ENCODE measurements around the gene COL8A1.
A peak's percentile ranks its signal among the peaks of the same experiment; 100 is the strongest.

COL8A1 gene

DNA sequence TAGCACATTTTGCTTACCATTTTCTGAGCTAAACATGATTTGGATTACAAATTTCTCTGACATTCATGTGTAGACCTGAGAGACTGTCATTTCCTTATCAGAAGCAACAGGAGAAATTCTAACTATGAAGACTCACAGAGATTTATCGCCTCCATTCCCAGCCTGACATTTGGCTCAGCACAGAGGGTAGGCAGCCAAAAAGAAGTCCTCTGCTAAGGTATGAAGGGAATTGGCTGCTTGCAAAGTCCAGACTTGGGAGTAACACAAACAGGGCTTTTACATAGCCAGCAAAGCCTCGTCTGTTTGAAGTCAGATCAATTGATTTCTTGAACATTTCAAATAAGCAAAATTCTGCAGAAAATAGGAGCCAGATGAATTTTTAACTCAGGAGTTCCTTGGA is 122.2 kb downstream of the COL8A1 start:
- TF ChIP-seq, protein P1, sequence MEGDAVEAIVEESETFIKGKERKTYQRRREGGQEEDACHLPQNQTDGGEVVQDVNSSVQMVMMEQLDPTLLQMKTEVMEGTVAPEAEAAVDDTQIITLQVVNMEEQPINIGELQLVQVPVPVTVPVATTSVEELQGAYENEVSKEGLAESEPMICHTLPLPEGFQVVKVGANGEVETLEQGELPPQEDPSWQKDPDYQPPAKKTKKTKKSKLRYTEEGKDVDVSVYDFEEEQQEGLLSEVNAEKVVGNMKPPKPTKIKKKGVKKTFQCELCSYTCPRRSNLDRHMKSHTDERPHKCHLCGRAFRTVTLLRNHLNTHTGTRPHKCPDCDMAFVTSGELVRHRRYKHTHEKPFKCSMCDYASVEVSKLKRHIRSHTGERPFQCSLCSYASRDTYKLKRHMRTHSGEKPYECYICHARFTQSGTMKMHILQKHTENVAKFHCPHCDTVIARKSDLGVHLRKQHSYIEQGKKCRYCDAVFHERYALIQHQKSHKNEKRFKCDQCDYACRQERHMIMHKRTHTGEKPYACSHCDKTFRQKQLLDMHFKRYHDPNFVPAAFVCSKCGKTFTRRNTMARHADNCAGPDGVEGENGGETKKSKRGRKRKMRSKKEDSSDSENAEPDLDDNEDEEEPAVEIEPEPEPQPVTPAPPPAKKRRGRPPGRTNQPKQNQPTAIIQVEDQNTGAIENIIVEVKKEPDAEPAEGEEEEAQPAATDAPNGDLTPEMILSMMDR (conservative IDR thresholded peaks at IDR 0.05; ENCODE audit: control insufficient read depth, insufficient read depth, low read depth, low read length), result no peak
- no peak for DNase-seq (ENCODE audit: low read depth)
- H3K4me3 ChIP-seq (ENCODE audit: control insufficient read depth, low read depth, low read length), result no peak overlapping the region

DNA sequence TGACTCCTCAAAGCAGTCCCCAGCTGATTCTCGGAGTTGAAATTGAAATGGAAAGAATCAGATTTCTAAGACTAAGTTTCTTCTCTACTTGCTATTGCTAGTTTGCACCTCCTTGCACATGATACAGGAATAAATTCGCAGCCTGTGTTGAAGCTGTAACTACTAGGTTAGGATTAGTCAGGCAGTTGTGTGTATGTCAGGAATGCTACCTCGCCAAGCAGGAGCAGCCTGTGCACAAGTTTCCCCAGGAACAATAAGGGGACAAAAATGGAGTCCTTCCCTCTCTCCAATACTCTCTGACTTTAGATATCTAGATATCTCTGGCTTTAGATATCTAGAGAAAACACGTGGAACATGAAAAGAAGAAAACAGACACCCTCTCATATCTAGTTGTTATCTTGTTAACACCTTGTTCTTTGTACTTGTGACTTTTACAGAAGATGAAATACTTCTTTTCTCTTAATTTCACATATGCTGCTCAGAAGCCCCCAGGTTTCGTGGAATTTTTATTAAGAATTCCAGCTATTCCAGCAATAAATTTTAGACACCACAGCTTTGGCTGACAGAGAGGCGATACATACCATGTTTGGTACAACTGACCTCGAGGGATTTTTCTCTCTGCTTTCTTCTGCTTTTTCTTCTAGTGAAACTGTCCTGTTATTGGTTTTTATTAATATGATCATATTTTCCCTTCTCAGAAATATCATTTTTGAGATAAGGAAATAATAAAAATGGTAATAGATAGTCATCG is 123.2 kb downstream of the COL8A1 start:
- TF ChIP-seq, protein P1 (conservative IDR thresholded peaks at IDR 0.05; ENCODE audit: control insufficient read depth, insufficient read depth, low read depth, low read length), result no peak
- no peak overlapping the region for H3K4me3 ChIP-seq (ENCODE audit: control insufficient read depth, low read depth, low read length)
- DNase-seq (ENCODE audit: low read depth), result no peak

DNA sequence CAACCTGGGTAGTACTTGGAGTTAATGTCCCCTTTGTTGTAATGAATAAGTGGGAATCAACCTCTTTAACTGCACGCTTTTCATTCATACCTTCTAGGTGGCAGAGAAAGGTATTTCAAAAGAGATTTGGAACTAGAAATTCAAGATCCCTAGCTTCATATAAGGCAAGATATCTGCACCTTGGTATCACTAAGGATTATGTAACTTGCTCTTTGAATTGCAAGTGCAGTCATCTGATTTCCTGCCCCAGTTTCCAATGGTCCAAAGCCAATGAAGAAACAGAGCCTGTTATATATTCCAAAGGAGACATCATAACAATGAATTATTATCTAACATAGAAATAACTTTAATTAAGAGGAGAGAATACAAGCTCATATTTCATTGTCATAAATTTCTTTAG is 124.5 kb downstream of the COL8A1 start:
- TF ChIP-seq, protein P1 (conservative IDR thresholded peaks at IDR 0.05; ENCODE audit: control insufficient read depth, insufficient read depth, low read depth, low read length), result no peak
- DNase-seq (ENCODE audit: low read depth), result no peak
- H3K4me3 ChIP-seq (ENCODE audit: control insufficient read depth, low read depth, low read length), result no peak overlapping the region

DNA sequence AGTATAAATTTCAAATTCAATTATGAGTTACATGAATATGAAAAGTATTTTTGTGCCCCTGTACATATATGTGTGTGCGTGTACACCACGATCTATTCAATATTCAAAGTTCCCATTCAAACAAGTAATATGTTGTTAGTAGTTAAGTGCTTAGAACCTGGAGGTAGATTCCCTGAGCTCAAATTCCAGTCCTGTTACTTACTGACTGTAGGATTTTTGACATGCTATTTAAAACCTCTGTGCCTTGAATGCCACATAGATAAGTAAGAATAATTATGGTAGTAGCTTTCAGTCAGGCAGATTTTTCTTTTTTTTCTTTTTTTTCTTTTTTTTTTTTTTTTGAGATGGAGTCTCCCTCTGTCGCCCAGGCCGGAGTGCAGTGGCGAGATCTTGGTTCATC is 126.0 kb downstream of the COL8A1 start:
- DNase-seq (ENCODE audit: low read depth), result no peak
- H3K4me3 ChIP-seq (ENCODE audit: control insufficient read depth, low read depth, low read length), result no peak overlapping the region
- TF ChIP-seq, protein P1 (conservative IDR thresholded peaks at IDR 0.05; ENCODE audit: control insufficient read depth, insufficient read depth, low read depth, low read length), result no peak

DNA sequence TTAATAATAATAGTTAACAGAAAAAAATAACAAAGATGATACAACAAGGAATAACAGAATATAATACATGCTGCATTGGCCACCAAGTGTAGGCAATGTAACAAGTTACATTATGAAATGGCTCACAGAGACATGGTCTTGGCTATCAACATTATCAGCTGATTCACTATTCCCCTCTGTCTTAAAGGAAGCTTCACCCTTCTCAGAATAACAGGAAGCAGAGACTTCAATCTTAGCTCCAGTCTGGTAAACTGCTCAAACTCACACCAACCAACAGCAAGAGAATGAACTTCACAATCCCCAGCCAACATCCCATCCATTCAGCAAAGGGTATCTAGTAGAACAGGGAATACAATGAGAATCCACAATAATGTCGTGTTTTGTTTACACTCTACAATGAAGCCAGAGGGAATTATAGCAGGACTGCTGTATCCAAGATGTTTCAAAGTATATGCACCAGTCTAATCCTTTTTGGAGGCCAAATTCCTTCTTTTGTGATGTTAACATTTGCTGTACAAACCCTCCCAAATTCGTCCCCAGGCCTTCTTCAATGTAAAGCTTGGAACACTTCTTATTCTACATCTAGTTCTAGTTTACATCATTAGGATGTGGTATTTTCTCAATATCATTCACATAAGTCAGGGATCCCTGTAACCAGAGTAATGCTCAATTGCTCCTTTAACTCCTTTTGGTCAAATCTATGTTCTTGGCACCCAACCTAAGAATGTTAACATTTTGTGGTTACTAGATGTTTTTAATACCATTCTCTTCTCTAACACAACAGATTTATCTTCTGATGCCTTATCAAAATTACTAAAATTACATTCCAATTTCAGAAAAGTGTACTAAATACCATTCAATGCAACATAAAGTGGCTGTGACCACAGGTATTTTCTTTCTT is 126.9 kb downstream of the COL8A1 start:
- H3K4me3 ChIP-seq (ENCODE audit: control insufficient read depth, low read depth, low read length), result no peak overlapping the region
- TF ChIP-seq, protein P1 (conservative IDR thresholded peaks at IDR 0.05; ENCODE audit: control insufficient read depth, insufficient read depth, low read depth, low read length), result no peak
- peak; percentile 32 for DNase-seq (ENCODE audit: low read depth)

DNA sequence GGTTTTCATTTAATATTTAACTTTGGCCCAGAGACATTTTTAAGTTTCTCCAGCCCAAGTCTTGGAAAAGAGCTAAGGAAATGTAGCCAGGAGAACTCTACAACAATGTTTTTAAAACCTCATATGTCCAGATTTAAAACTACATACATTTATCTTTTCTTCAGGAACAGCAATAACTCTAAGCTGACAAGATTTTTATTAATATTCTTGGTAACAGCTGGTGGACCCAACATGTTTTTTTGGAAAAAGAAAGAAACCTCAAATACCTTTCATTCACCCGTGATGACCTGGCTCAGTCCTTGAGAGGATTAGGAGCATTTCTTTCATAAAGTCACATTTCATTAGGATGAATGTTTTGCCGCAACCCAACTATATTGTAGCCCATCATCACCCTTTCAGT is 128.9 kb downstream of the COL8A1 start:
- peak; percentile 31 for DNase-seq (ENCODE audit: low read depth)
- H3K4me3 ChIP-seq (ENCODE audit: control insufficient read depth, low read depth, low read length), result no peak overlapping the region
- TF ChIP-seq, protein P1 (conservative IDR thresholded peaks at IDR 0.05; ENCODE audit: control insufficient read depth, insufficient read depth, low read depth, low read length), result no peak

Data from fibroblast of mammary gland (primary cell).